LNCaP clone FGC (cell line): ENCODE results near the gene CTNNBL1.

Source experiments
- DNase-seq: peaks from one replicate; pipeline ENCODE4 v3.0.0-alpha.2; 2011; ENCODE audit warnings: low read depth
- H3K4me3 ChIP-seq: 2 replicates; pipeline ENCODE4 v1.5.1; 2011; ENCODE audit warnings: mild to moderate bottlenecking, low read depth, low read length, control low read depth
- CTCF ChIP-seq: IDR thresholded peaks from 2 replicates; pipeline ENCODE4 v1.5.1; 2012; ENCODE audit warnings: mild to moderate bottlenecking; ENCODE audit not compliant: control insufficient read depth, insufficient read depth; ENCODE audit errors: extremely low read depth

Gene CTNNBL1

GRCh38 chr20:37905671-37906613 is 212.1 kb downstream of the CTNNBL1 start:
- no peak overlapping the region for H3K4me3 ChIP-seq
- no peak for TF ChIP-seq CTCF
- DNase-seq: no peak

GRCh38 chr20:37907330-37907676 is 213.5 kb downstream of the CTNNBL1 start:
- no peak for DNase-seq
- H3K4me3 ChIP-seq: no peak overlapping the region
- no peak for TF ChIP-seq CTCF

GRCh38 chr20:37907677-37908401 is 214.0 kb downstream of the CTNNBL1 start:
- H3K4me3 ChIP-seq: no peak overlapping the region
- DNase-seq: no peak
- no peak for TF ChIP-seq CTCF

GRCh38 chr20:37911261-37911660 is 217.4 kb downstream of the CTNNBL1 start:
- no peak for TF ChIP-seq CTCF
- no peak overlapping the region for H3K4me3 ChIP-seq
- DNase-seq: no peak

GRCh38 chr20:37911838-37912281 is 218.0 kb downstream of the CTNNBL1 start:
- no peak for TF ChIP-seq CTCF
- no peak overlapping the region for H3K4me3 ChIP-seq
- DNase-seq: no peak

GRCh38 chr20:37912874-37913273 is 219.0 kb downstream of the CTNNBL1 start:
- H3K4me3 ChIP-seq: no peak overlapping the region
- no peak for DNase-seq
- no peak for TF ChIP-seq CTCF
